Stimulated activated CD8-positive, alpha-beta memory T cell treated with anti-CD3 and anti-CD28 coated beads, Interleukin-7, amount 100 ng/mL, for 4 hours (primary cell): ENCODE measurements around the gene FAM114A2.
A peak's percentile ranks its signal among the peaks of the same experiment; 100 is the strongest.
"Not testable (repeated sequence)": the region's sequence is repeated elsewhere in the genome, so short reads cannot be mapped to it uniquely, and the experiment has no call there.

Experiments used
- DNase-seq, 2 donors: peaks; one replicate each; pipeline ENCODE4 v3.0.0-alpha.2; 2020; ENCODE audit warnings: low read depth in 2 of 2

FAM114A2 gene

GRCh38 chr5:154038707-154039457 lies at the start of gene FAM114A2, which contains the start of gene MFAP3:
Gene FAM114A2 (minus strand): TSS chr5:154038910. CDS start chr5:154034953, 3,957 bp downstream.
Gene MFAP3 (plus strand): TSS chr5:154038967. CDS start chr5:154049723, 10,756 bp downstream.
- DNase-seq: peak; percentile 75 to 81

- DNase-seq: no peak
Observed at GRCh38 chr5:154087260-154087659, 48.5 kb upstream of the FAM114A2 start.

- no peak for DNase-seq
Observed at GRCh38 chr5:154086641-154087040, 47.9 kb upstream of the FAM114A2 start.

GRCh38 chr5:154086146-154086545 lies 47.4 kb upstream of the FAM114A2 start:
- DNase-seq: no peak

- DNase-seq: no peak
Observed at GRCh38 chr5:154084062-154084639, 45.4 kb upstream of the FAM114A2 start.

- DNase-seq: no peak
Observed at GRCh38 chr5:154081246-154081645, 42.5 kb upstream of the FAM114A2 start.

GRCh38 chr5:154078272-154078671 lies 39.6 kb upstream of the FAM114A2 start:
- DNase-seq: no peak

GRCh38 chr5:154077696-154078095 lies 39.0 kb upstream of the FAM114A2 start:
- no peak for DNase-seq

GRCh38 chr5:154076240-154076922 lies 37.7 kb upstream of the FAM114A2 start:
- DNase-seq: no peak

GRCh38 chr5:154072414-154073171 lies 33.9 kb upstream of the FAM114A2 start:
- DNase-seq: peak; percentile 65 to 71

GRCh38 chr5:154071799-154072413 lies 33.2 kb upstream of the FAM114A2 start:
- DNase-seq: no peak

- DNase-seq: not testable (repeated sequence)
Observed at GRCh38 chr5:154069854-154070253, 31.1 kb upstream of the FAM114A2 start.

- DNase-seq: no peak
Observed at GRCh38 chr5:154065971-154066370, 27.3 kb upstream of the FAM114A2 start.

- no peak for DNase-seq
Observed at GRCh38 chr5:154063372-154063771, 24.7 kb upstream of the FAM114A2 start.

GRCh38 chr5:154060606-154061005 lies 21.9 kb upstream of the FAM114A2 start:
- no peak for DNase-seq

GRCh38 chr5:154059583-154059982 lies 20.9 kb upstream of the FAM114A2 start:
- DNase-seq: no peak

- DNase-seq: no peak
Observed at GRCh38 chr5:154059039-154059430, 20.3 kb upstream of the FAM114A2 start.

- DNase-seq: no peak
Observed at GRCh38 chr5:154058055-154059038, 19.6 kb upstream of the FAM114A2 start.

- DNase-seq: no peak
Observed at GRCh38 chr5:154055201-154055600, 16.5 kb upstream of the FAM114A2 start.

GRCh38 chr5:154053468-154053867 lies 14.8 kb upstream of the FAM114A2 start:
- DNase-seq: no peak
